HEK293 (cell line): ENCODE results near the gene GNPDA1.
A peak's percentile ranks its signal among the peaks of the same experiment; 100 is the strongest.

Experiments
- CTCF ChIA-PET: fragments of 350-600 bp; formaldehyde crosslinking; extraction: SDS; loops from one replicate; lab custom pipeline; 2021; ENCODE audit warnings: antibody characterized with exemption; lab: Yijun Ruan, JAX
- POLR2A ChIA-PET: fragments of 300-600 bp; formaldehyde crosslinking; extraction: SDS; loops from one replicate; lab custom pipeline; 2020; ENCODE audit warnings: antibody characterized with exemption, inconsistent platforms; lab: Yijun Ruan, JAX
- H3K27ac ChIP-seq: fragments of 200-500 bp; sonication (Bioruptor generic); 2 replicates; pipeline ENCODE4 v1.5.1; 2014; ENCODE audit warnings: low read depth, low read length, control low read depth, inconsistent platforms; ENCODE audit errors: extremely low read depth
- H3K36me3 ChIP-seq, 2 experiments: fragments of 200-500 bp in 1 of 2; sonication (Bioruptor generic) in 1 of 2; 1 replicate in 1 of 2; 2 replicates in 1 of 2; pipeline ENCODE4 v1.5.1; 2014 to 2017; ENCODE audit warnings: inconsistent platforms in 2 of 2, low read length in 2 of 2; ENCODE audit not compliant: control insufficient read depth in 2 of 2, insufficient read depth in 1 of 2
- H3K4me1 ChIP-seq: fragments of 200-500 bp; sonication (Bioruptor generic); 2 replicates; pipeline ENCODE4 v1.5.1; 2014; ENCODE audit warnings: mild to moderate bottlenecking, low read length, inconsistent platforms; ENCODE audit not compliant: control insufficient read depth, insufficient read depth
- H3K4me3 ChIP-seq: 2 replicates; pipeline ENCODE4 v1.5.1; 2011; ENCODE audit warnings: low read depth, mild to moderate bottlenecking, control low read depth, low read length, moderate library complexity
- H3K9me3 ChIP-seq: fragments of 200-500 bp; sonication (Bioruptor generic); 2 replicates; pipeline ENCODE4 v1.5.1; 2014; ENCODE audit warnings: low read depth, low read length, inconsistent platforms; ENCODE audit not compliant: control insufficient read depth, insufficient read depth
- GLIS1 ChIP-seq: fragments of 450-650 bp; formaldehyde crosslinking; IDR thresholded peaks from 2 replicates; pipeline ENCODE4 v1.5.1; 2016; ENCODE audit warnings: missing biosample characterization, missing genetic modification characterization
- MZF1 ChIP-seq: fragments of 450-650 bp; formaldehyde crosslinking; IDR thresholded peaks from 2 replicates; pipeline ENCODE4 v1.5.1; 2017; ENCODE audit warnings: missing biosample characterization, missing genetic modification characterization, borderline replicate concordance
- OSR2 ChIP-seq: fragments of 450-650 bp; formaldehyde crosslinking; IDR thresholded peaks from 2 replicates; pipeline ENCODE4 v1.5.1; 2016; ENCODE audit warnings: missing biosample characterization, missing genetic modification characterization
- SP7 ChIP-seq: fragments of 450-650 bp; formaldehyde crosslinking; IDR thresholded peaks from 2 replicates; pipeline ENCODE4 v1.5.1; 2016; ENCODE audit warnings: missing biosample characterization, missing genetic modification characterization
- ZBTB17 ChIP-seq: fragments of 450-650 bp; formaldehyde crosslinking; IDR thresholded peaks from 2 replicates; pipeline ENCODE4 v1.5.1; 2016; ENCODE audit warnings: missing biosample characterization, missing genetic modification characterization
- ZBTB21 ChIP-seq: fragments of 450-650 bp; formaldehyde crosslinking; IDR thresholded peaks from 2 replicates; pipeline ENCODE4 v1.5.1; 2017; ENCODE audit warnings: missing biosample characterization, missing genetic modification characterization
- ZBTB48 ChIP-seq: fragments of 450-650 bp; formaldehyde crosslinking; IDR thresholded peaks from 2 replicates; pipeline ENCODE4 v1.5.1; 2016; ENCODE audit warnings: missing biosample characterization, missing genetic modification characterization
- ZNF2 ChIP-seq: fragments of 450-650 bp; formaldehyde crosslinking; IDR thresholded peaks from 2 replicates; pipeline ENCODE4 v1.5.1; 2016; ENCODE audit warnings: missing biosample characterization, missing genetic modification characterization
- ZNF341 ChIP-seq: fragments of 450-650 bp; formaldehyde crosslinking; IDR thresholded peaks from 2 replicates; pipeline ENCODE4; 2016; ENCODE audit warnings: low read depth, missing biosample characterization, missing genetic modification characterization
- ZNF366 ChIP-seq: fragments of 450-650 bp; formaldehyde crosslinking; conservative IDR thresholded peaks from 2 replicates; pipeline ENCODE4 v1.5.1; 2016; ENCODE audit warnings: missing biosample characterization, missing genetic modification characterization
- ZNF416 ChIP-seq: fragments of 450-650 bp; formaldehyde crosslinking; IDR thresholded peaks from 2 replicates; pipeline ENCODE4 v1.5.1; 2016; ENCODE audit warnings: missing biosample characterization, missing genetic modification characterization
- ZNF548 ChIP-seq: fragments of 450-650 bp; formaldehyde crosslinking; IDR thresholded peaks from 2 replicates; pipeline ENCODE4 v1.5.1; 2016; ENCODE audit warnings: missing biosample characterization, missing genetic modification characterization
- ZNF558 ChIP-seq: fragments of 450-650 bp; formaldehyde crosslinking; IDR thresholded peaks from 2 replicates; pipeline ENCODE4 v1.5.1; 2016; ENCODE audit warnings: missing biosample characterization, missing genetic modification characterization
- ZNF561 ChIP-seq: fragments of 450-650 bp; IDR thresholded peaks from 2 replicates; pipeline ENCODE4 v1.5.1; 2018; ENCODE audit warnings: missing biosample characterization, missing genetic modification characterization, borderline replicate concordance
- ZNF600 ChIP-seq: fragments of 450-650 bp; formaldehyde crosslinking; IDR thresholded peaks from 2 replicates; pipeline ENCODE4 v1.5.1; 2016; ENCODE audit warnings: missing biosample characterization, missing genetic modification characterization
- ZNF610 ChIP-seq: fragments of 450-650 bp; formaldehyde crosslinking; IDR thresholded peaks from 2 replicates; pipeline ENCODE4 v1.5.1; 2016; ENCODE audit warnings: missing biosample characterization, missing genetic modification characterization, borderline replicate concordance
- ZNF621 ChIP-seq: fragments of 450-650 bp; formaldehyde crosslinking; IDR thresholded peaks from 2 replicates; pipeline ENCODE4 v1.5.1; 2017; ENCODE audit warnings: missing biosample characterization, missing genetic modification characterization
- ZNF654 ChIP-seq: fragments of 450-650 bp; formaldehyde crosslinking; IDR thresholded peaks from 2 replicates; pipeline ENCODE4 v1.5.1; 2016; ENCODE audit warnings: low read depth, missing biosample characterization, missing genetic modification characterization
- ZNF660 ChIP-seq: fragments of 450-650 bp; IDR thresholded peaks from 2 replicates; pipeline ENCODE4 v1.5.1; 2018; ENCODE audit warnings: missing biosample characterization, mild to moderate bottlenecking, missing genetic modification characterization
- ZNF76 ChIP-seq: fragments of 450-650 bp; formaldehyde crosslinking; IDR thresholded peaks from 2 replicates; pipeline ENCODE4; 2016; ENCODE audit warnings: low read depth, missing biosample characterization, missing genetic modification characterization, borderline replicate concordance
- ZSCAN30 ChIP-seq: fragments of 450-650 bp; IDR thresholded peaks from 2 replicates; pipeline ENCODE4 v1.5.1; 2018; ENCODE audit warnings: missing biosample characterization, mild to moderate bottlenecking, missing genetic modification characterization, moderate library complexity
- TF ChIP-seq, protein P1 (sequence below): fragments of 450-650 bp; formaldehyde crosslinking; IDR thresholded peaks from 2 replicates; pipeline ENCODE4 v1.5.1; 2016; ENCODE audit warnings: missing biosample characterization, missing genetic modification characterization
- TF ChIP-seq, protein P2 (sequence below): fragments of 450-650 bp; formaldehyde crosslinking; IDR thresholded peaks from 2 replicates; pipeline ENCODE4 v1.5.1; 2016; ENCODE audit warnings: missing biosample characterization, missing genetic modification characterization
- TF ChIP-seq, protein P3 (sequence below): fragments of 450-650 bp; formaldehyde crosslinking; IDR thresholded peaks from 2 replicates; pipeline ENCODE4 v1.5.1; 2016; ENCODE audit warnings: missing biosample characterization, missing genetic modification characterization
- TF ChIP-seq, protein P4 (sequence below): fragments of 450-650 bp; formaldehyde crosslinking; IDR thresholded peaks from 2 replicates; pipeline ENCODE4 v1.5.1; 2016; ENCODE audit warnings: missing biosample characterization, missing genetic modification characterization

Gene GNPDA1

DNA sequence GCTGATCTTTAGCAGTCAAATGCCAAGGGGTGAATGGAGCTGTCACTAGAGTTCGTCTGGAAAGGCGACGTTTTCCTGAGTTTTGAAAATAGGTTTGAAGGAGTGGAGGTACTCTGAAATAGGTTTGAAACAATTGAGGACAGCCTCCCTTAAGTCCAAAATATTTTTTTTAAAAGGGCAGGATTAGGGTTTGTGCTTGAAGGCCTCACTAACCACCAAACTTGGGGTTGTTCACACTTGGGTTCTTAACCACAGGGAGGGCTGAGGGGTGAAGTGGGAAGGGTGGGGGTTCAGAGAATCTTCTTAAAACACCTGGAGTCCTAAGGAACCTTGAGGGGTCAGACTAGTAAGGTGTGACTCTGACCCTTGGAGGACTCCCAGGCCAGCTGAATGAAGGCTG lies 51.4 kb downstream of the GNPDA1 start:
- no peaks in the 10 kb centered on the region for H3K9me3 ChIP-seq
- no peaks in the 10 kb centered on the region for H3K4me1 ChIP-seq
- H3K27ac ChIP-seq = no peak overlapping the region
- no peak overlapping the region for H3K4me3 ChIP-seq
- no peaks in the 10 kb centered on the region for H3K36me3 ChIP-seq
- ChIA-PET CTCF (interaction anchor here (0.5 to 6.0 kb wide), 63 partner anchors 8 to 964 kb away, joined by 3 to 158 read pairs (median 5); partner anchors contain the start of genes DELE1, PCDH1 and RNF14), POLR2A (interaction anchor here (0.6 to 1.7 kb wide), 4 partner anchors 8 to 270 kb away, joined by 3 to 8 read pairs (median 5); partner anchors contain the start of genes DELE1 and RNF14)
- TF ChIP-seq ZNF76 (tag by site-specific recombination) = no peak
- TF ChIP-seq MZF1 = no peak
- TF ChIP-seq ZNF621 (tag by site-specific recombination) = no peak

DNA sequence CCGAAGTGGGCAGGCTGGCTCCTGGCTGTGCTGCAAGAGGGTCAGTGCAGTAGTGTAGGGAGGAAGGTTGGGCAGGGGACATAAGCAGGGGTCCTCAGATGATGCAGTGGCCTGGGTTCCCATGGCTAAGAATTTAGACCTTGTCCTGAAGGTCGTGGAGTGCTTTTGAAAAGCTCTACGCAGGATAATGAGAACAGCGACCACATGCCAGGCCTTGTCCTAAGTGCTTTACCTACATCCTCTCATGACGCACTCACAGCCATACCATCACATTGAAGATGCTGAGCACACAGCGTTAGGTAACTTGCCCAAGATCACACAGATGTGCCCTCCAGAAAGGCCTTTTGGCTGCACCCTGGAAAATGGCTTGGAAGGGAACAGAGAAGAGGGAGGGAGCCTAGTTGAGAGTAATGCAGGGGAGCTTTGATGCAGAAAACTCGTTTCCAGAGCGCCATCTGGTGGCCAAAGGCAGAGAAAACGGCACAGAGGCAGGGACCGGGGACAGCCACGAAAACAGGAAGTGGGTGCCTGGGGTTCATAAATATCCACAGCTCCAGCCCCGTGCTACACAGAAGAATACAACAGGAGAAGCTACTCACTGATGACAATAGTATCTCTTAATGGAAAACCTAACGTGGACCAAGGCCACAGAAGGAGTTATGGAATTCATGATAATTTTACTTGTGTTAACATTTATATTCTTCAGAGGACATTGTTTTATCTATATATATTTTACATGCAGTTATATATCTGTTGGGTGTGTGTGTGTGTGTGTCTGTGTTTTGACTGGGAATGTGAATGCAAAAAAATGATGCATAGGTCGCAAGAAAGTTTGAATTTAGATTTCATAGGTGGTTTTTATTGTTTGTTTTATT lies 52.1 kb downstream of the GNPDA1 start:
- no peak for TF ChIP-seq OSR2 (tag by site-specific recombination)
- 0 out of 2 replicates have a peak, but pooled peaks have one; percentile 34 for TF ChIP-seq ZNF558
- peak; percentile 96 for TF ChIP-seq ZNF654
- peak; percentile 49; the same call in 1 of the 2 replicates for TF ChIP-seq ZSCAN30
- peak; percentile 76 for TF ChIP-seq ZBTB17 (tag by site-specific recombination)
- TF ChIP-seq, protein P1, sequence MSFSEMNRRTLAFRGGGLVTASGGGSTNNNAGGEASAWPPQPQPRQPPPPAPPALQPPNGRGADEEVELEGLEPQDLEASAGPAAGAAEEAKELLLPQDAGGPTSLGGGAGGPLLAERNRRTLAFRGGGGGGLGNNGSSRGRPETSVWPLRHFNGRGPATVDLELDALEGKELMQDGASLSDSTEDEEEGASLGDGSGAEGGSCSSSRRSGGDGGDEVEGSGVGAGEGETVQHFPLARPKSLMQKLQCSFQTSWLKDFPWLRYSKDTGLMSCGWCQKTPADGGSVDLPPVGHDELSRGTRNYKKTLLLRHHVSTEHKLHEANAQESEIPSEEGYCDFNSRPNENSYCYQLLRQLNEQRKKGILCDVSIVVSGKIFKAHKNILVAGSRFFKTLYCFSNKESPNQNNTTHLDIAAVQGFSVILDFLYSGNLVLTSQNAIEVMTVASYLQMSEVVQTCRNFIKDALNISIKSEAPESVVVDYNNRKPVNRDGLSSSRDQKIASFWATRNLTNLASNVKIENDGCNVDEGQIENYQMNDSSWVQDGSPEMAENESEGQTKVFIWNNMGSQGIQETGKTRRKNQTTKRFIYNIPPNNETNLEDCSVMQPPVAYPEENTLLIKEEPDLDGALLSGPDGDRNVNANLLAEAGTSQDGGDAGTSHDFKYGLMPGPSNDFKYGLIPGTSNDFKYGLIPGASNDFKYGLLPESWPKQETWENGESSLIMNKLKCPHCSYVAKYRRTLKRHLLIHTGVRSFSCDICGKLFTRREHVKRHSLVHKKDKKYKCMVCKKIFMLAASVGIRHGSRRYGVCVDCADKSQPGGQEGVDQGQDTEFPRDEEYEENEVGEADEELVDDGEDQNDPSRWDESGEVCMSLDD = peak; percentile 48; the same call in 1 of the 2 replicates
- TF ChIP-seq, protein P2, sequence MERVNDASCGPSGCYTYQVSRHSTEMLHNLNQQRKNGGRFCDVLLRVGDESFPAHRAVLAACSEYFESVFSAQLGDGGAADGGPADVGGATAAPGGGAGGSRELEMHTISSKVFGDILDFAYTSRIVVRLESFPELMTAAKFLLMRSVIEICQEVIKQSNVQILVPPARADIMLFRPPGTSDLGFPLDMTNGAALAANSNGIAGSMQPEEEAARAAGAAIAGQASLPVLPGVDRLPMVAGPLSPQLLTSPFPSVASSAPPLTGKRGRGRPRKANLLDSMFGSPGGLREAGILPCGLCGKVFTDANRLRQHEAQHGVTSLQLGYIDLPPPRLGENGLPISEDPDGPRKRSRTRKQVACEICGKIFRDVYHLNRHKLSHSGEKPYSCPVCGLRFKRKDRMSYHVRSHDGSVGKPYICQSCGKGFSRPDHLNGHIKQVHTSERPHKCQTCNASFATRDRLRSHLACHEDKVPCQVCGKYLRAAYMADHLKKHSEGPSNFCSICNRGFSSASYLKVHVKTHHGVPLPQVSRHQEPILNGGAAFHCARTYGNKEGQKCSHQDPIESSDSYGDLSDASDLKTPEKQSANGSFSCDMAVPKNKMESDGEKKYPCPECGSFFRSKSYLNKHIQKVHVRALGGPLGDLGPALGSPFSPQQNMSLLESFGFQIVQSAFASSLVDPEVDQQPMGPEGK (tag by site-specific recombination) = 0 out of 2 replicates have a peak, but pooled peaks have one; percentile 44
- TF ChIP-seq ZNF610 = no peak
- no peak for TF ChIP-seq ZNF416
- peak; percentile 89 for TF ChIP-seq ZNF600
- peak; percentile 80 for TF ChIP-seq ZNF341 (tag by site-specific recombination)
- no peak for TF ChIP-seq ZBTB21 (tag by site-specific recombination)
- no peak for TF ChIP-seq ZNF548 (tag by site-specific recombination)
- TF ChIP-seq, protein P3, sequence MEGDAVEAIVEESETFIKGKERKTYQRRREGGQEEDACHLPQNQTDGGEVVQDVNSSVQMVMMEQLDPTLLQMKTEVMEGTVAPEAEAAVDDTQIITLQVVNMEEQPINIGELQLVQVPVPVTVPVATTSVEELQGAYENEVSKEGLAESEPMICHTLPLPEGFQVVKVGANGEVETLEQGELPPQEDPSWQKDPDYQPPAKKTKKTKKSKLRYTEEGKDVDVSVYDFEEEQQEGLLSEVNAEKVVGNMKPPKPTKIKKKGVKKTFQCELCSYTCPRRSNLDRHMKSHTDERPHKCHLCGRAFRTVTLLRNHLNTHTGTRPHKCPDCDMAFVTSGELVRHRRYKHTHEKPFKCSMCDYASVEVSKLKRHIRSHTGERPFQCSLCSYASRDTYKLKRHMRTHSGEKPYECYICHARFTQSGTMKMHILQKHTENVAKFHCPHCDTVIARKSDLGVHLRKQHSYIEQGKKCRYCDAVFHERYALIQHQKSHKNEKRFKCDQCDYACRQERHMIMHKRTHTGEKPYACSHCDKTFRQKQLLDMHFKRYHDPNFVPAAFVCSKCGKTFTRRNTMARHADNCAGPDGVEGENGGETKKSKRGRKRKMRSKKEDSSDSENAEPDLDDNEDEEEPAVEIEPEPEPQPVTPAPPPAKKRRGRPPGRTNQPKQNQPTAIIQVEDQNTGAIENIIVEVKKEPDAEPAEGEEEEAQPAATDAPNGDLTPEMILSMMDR = peak; percentile 87
- peak; percentile 70; the same call in 1 of the 2 replicates for TF ChIP-seq ZNF660
- TF ChIP-seq GLIS1 (tag by site-specific recombination) = peak; percentile 44; the same call in 1 of the 2 replicates
- 0 out of 2 replicates have a peak, but pooled peaks have one; percentile 26 for TF ChIP-seq ZNF366 (tag by site-specific recombination)
- TF ChIP-seq, protein P4, sequence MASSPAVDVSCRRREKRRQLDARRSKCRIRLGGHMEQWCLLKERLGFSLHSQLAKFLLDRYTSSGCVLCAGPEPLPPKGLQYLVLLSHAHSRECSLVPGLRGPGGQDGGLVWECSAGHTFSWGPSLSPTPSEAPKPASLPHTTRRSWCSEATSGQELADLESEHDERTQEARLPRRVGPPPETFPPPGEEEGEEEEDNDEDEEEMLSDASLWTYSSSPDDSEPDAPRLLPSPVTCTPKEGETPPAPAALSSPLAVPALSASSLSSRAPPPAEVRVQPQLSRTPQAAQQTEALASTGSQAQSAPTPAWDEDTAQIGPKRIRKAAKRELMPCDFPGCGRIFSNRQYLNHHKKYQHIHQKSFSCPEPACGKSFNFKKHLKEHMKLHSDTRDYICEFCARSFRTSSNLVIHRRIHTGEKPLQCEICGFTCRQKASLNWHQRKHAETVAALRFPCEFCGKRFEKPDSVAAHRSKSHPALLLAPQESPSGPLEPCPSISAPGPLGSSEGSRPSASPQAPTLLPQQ (tag by site-specific recombination) = no peak
- TF ChIP-seq ZNF561 (tag by site-specific recombination) = no peak
- TF ChIP-seq ZNF2 (tag by site-specific recombination) = peak; percentile 82; the same call in 1 of the 2 replicates
- TF ChIP-seq SP7 (tag by site-specific recombination) = 0 out of 2 replicates have a peak, but pooled peaks have one; percentile 33
- TF ChIP-seq ZBTB48 = peak; percentile 98
- H3K4me3 ChIP-seq = no peak overlapping the region
- no peak overlapping the region for H3K27ac ChIP-seq

More for the DNA sequence above, 52.1 kb downstream of the GNPDA1 start:
- POLR2A ChIA-PET = interaction anchor here (1.5 to 1.7 kb wide), 3 partner anchors 9 to 269 kb away, joined by 4 to 8 read pairs (median 6); partner anchors contain the start of genes DELE1 and RNF14
- Histone ChIP-seq H3K4me1 (no peaks in the 10 kb centered on the region), H3K9me3 (no peaks in the 10 kb centered on the region), H3K36me3 (no peaks in the 10 kb centered on the region)
- CTCF ChIA-PET = interaction anchor here (0.6 to 6.0 kb wide), 79 partner anchors 8 to 1076 kb away, joined by 3 to 158 read pairs (median 5); partner anchors contain the start of genes ARAP3, DELE1, GNPDA1 and PCDH1
